HL-60 (cell line): ENCODE data around the gene ADAMTS2.

Source experiments
- DNase-seq, 2 experiments: peaks; one replicate each; pipeline ENCODE4 v3.0.0-alpha.2; 2010 to 2020; ENCODE audit warnings: low read depth in 1 of 2, low spot score in 1 of 2
- H3K27ac ChIP-seq: fragments of 250-450 bp; sonication (Bioruptor Pico); replicated peaks from 2 replicates; pipeline ENCODE4 v1.5.1; 2020; ENCODE audit warnings: mild to moderate bottlenecking, moderate library complexity
- H3K27me3 ChIP-seq: fragments of 250-450 bp; sonication (Bioruptor Pico); 2 replicates; pipeline ENCODE4 v1.5.1; 2021; ENCODE audit warnings: mild to moderate bottlenecking, moderate library complexity; ENCODE audit not compliant: insufficient read depth, poor library complexity, severe bottlenecking
- H3K4me3 ChIP-seq: replicated peaks from 2 replicates; pipeline ENCODE4 v1.5.1; 2011; ENCODE audit warnings: mild to moderate bottlenecking, control low read depth, low read length; ENCODE audit not compliant: insufficient read depth
- CTCF ChIP-seq: IDR thresholded peaks from one replicate; pipeline ENCODE4 v1.5.1; 2011; ENCODE audit warnings: low read length, control low read depth, inconsistent platforms; ENCODE audit not compliant: insufficient read depth
- GABPA ChIP-seq: IDR thresholded peaks from 2 replicates; pipeline ENCODE4 v1.6.1; 2012; ENCODE audit warnings: low read depth
- POLR2AphosphoS5 ChIP-seq: IDR thresholded peaks from 2 replicates; pipeline ENCODE4 v1.6.1; 2012; ENCODE audit warnings: low read depth
- REST ChIP-seq: IDR thresholded peaks from 2 replicates; pipeline ENCODE4 v1.6.1; 2012; ENCODE audit warnings: low read depth; ENCODE audit not compliant: insufficient replicate concordance
- SPI1 ChIP-seq: IDR thresholded peaks from 2 replicates; pipeline ENCODE4 v1.6.1; 2012; ENCODE audit warnings: low read depth, mild to moderate bottlenecking, borderline replicate concordance

ADAMTS2 gene

GRCh38 chr5:179207920-179208705, 137.1 kb downstream of the ADAMTS2 start:
- no peak for DNase-seq
- Histone ChIP-seq H3K27ac (no peak overlapping the region), H3K27me3 (no peaks in the 10 kb centered on the region), H3K4me3 (no peak overlapping the region)
- no peak for TF ChIP-seq POLR2AphosphoS5
- no peak for TF ChIP-seq SPI1
- TF ChIP-seq REST: no peak
- TF ChIP-seq GABPA: no peak
- TF ChIP-seq CTCF: no peak

- no peaks in the 10 kb centered on the region for H3K27me3 ChIP-seq
- TF ChIP-seq SPI1 (no peak), GABPA (no peak), POLR2AphosphoS5 (no peak), REST (no peak), CTCF (no peak)
- H3K4me3 ChIP-seq: no peak overlapping the region
- no peak for DNase-seq
- no peak overlapping the region for H3K27ac ChIP-seq
Observed at GRCh38 chr5:179207470-179207869, 137.8 kb downstream of the ADAMTS2 start.

GRCh38 chr5:179206366-179206765, 138.9 kb downstream of the ADAMTS2 start:
- no peaks in the 10 kb centered on the region for H3K27me3 ChIP-seq
- no peak overlapping the region for H3K4me3 ChIP-seq
- DNase-seq: no peak
- no peak overlapping the region for H3K27ac ChIP-seq
- TF ChIP-seq CTCF: no peak
- no peak for TF ChIP-seq REST
- no peak for TF ChIP-seq POLR2AphosphoS5
- TF ChIP-seq SPI1: no peak
- no peak for TF ChIP-seq GABPA
